GM19193 (cell line): ENCODE data around the gene DSCAML1.

Source experiments
- POLR2A ChIP-seq: IDR thresholded peaks from 4 replicates; pipeline ENCODE4 v1.6.1; 2011; ENCODE audit not compliant: insufficient read depth, insufficient read length; ENCODE audit errors: extremely low read depth

The DSCAML1 gene

GRCh38 chr11:117410861-117411710 lies 385.9 kb downstream of the DSCAML1 start:
- no peak for TF ChIP-seq POLR2A

- no peak for TF ChIP-seq POLR2A
Observed at GRCh38 chr11:117410238-117410637, 386.8 kb downstream of the DSCAML1 start.

GRCh38 chr11:117409511-117409910 lies 387.5 kb downstream of the DSCAML1 start:
- TF ChIP-seq POLR2A = no peak

GRCh38 chr11:117408356-117408755 lies 388.7 kb downstream of the DSCAML1 start:
- no peak for TF ChIP-seq POLR2A

- no peak for TF ChIP-seq POLR2A
Observed at GRCh38 chr11:117407016-117407415, 390.0 kb downstream of the DSCAML1 start.

GRCh38 chr11:117396970-117397369 lies 400.0 kb downstream of the DSCAML1 start:
- TF ChIP-seq POLR2A = no peak

- TF ChIP-seq POLR2A = no peak
Observed at GRCh38 chr11:117395476-117395875, 401.5 kb downstream of the DSCAML1 start.

- no peak for TF ChIP-seq POLR2A
Observed at GRCh38 chr11:117394221-117394925, 402.6 kb downstream of the DSCAML1 start.

- TF ChIP-seq POLR2A = no peak
Observed at GRCh38 chr11:117392979-117393378, 404.0 kb downstream of the DSCAML1 start.

- no peak for TF ChIP-seq POLR2A
Observed at GRCh38 chr11:117392001-117392690, 404.9 kb downstream of the DSCAML1 start.

GRCh38 chr11:117391181-117391580 lies 405.8 kb downstream of the DSCAML1 start:
- no peak for TF ChIP-seq POLR2A

- TF ChIP-seq POLR2A = no peak
Observed at GRCh38 chr11:117390743-117391142, 406.3 kb downstream of the DSCAML1 start.

- no peak for TF ChIP-seq POLR2A
Observed at GRCh38 chr11:117387992-117388755, 408.8 kb downstream of the DSCAML1 start.

GRCh38 chr11:117385906-117386305 lies 411.1 kb downstream of the DSCAML1 start:
- no peak for TF ChIP-seq POLR2A

GRCh38 chr11:117385471-117385870 lies 411.5 kb downstream of the DSCAML1 start:
- no peak for TF ChIP-seq POLR2A
